ENCODE data around the gene ACTN3.
"Not testable (repeated sequence)": the region's sequence is repeated elsewhere in the genome, so short reads cannot be mapped to it uniquely, and the experiment has no call there.

Gene ACTN3

DNA sequence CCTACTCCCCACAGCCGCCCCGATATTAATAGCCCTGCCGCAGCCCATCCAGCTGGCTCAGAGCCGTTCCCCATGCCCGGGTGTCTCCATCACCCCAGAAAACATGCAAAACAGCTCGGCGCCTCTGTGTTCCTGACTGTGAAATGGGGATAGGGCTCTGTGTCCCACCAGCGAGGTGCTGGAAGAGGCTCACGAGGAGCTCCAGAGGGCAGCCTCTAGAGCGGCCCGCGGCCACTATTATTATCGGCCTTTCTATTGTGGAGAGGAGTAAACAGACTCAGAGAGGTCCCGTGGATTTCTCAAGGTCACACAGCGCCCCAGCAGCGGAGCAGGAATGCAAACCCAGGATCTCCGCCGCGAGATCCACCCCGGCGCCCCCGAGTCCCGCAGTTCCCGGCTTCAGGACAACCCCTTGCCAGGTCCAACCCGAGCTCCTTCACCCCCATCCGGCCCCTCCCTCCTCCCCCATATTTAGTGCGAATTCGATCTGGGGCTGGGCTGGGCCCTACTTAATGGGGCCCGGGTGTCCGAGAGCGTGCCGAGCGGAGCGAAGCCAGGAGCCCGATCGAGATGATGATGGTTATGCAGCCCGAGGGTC lies at the start of gene ACTN3:
Gene ACTN3, plus strand, starts transcription at position 536 of the 598 bp plus-strand sequence. Its CDS starts 35 bp downstream, at position 571.
- no peak for DNase-seq

- DNase-seq, result no peak
These were observed 49.5 kb upstream of the ACTN3 start for GRCh38 chr11:66497206-66497605.

DNA sequence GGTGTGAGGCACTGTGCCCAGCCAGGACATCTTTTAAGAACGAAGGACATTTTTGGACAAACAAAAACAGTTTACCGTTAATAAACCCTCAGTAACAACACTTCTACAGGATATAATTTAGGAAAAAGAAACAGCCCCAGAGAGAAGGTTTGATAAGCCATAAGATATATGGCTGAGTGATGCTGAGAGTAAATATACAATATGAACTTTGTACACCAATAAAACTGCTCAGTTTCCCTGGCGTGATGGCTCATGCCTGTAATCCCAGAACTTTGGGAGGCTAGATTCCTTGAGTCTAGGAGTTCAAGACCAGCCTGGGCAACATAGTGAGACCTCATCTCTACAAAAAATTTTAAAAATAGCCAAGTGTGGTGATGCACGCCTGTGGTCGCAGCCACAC lies 48.2 kb upstream of the ACTN3 start:
- no peak for DNase-seq

GRCh38 chr11:66505276-66505816 lies 41.4 kb upstream of the ACTN3 start:
- DNase-seq, result no peak

GRCh38 chr11:66509131-66509561 lies 37.6 kb upstream of the ACTN3 start:
- DNase-seq, result no peak

DNA sequence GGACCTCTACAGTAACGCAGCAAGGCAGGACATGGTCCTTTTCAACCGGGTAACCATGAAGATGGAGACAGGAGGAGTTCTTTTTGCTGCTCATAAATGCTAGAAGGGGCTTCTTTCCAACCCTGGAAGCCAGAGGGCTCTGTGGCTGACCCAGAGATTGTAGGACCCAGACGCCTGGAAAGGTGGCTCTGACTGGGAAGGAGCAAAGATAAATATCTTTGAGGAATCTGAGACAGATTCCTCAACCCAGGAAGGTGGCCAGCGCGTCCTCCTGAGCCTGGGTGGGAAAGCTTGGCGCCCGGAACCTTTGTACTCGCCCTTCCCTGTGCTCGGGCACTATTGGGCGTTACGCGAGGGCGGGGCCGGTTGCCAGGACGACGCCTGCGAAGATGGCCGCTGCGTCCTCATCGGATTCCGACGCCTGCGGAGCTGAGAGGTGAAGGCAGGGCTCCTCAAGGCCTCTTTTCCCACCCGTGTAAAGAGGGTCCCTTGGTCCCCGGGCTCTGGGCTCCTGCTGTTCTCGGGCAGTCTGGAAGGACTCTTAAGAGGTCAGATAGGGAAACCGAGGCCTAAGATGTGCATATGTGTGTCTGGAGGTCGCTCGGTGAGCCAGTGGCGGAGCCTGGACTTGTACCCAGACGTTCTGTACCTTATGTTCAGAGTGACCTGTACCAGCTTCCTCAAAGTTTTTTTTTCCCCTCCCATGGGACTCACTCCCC lies 36.3 kb upstream of the ACTN3 start, which contains the start of gene BBS1:
Gene BBS1, plus strand, starts transcription at position 365 of the 719 bp plus-strand sequence. Its CDS starts 25 bp downstream, at position 390.
- DNase-seq, result peak; percentile 45

DNA sequence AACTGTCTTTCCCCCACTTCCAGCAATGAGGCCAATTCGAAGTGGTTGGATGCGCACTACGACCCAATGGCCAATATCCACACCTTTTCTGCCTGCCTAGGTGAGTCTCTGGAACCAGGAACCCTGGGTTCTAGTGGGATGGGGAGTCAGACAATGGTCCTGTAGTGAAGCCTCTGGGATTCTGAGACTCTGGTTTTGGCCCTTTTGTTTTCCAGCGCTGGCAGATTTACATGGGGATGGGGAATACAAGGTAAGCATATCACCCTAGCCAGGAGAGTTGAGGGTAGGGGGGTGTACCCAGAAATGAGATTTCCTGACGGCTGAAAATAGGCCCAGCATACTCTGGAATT lies 35.7 kb upstream of the ACTN3 start:
- no peak for DNase-seq

GRCh38 chr11:66523611-66524010 lies 23.1 kb upstream of the ACTN3 start:
- DNase-seq, result no peak

DNA sequence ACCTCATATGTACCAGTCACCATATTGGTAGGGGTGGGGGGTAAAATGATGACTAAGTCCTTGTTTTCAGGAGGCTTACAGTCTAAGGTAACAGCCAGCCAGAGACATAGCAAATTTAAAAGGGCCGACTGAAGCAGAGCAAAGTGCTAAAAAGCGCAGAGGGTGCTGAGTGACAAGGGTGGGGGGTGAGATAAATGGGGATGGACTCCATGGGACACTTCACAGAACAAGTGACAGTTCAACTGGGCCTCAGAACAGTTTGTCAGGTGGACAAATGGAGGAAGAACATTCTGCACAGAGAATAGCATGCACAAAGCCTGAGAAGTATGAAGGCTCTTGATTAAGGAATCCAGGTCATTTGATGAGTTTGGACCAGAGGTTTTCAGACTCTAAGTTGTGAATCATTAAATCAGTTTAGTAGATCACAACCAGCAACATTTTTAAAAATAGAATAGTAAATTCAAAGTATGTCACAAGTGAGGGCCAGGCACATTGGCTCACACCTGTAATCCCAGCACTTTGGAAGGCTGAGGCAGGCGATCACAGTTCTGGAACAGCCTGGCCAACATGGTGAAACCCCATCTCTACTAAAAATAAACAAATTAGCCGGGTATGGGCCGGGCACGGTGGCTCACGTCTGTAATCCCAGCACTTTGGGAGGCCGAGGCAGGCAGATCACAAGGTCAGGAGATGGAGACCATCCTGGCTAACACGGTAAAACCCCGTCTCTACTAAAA lies 22.2 kb upstream of the ACTN3 start:
- DNase-seq, result no peak

- DNase-seq, result no peak
These were observed 17.6 kb upstream of the ACTN3 start for GRCh38 chr11:66529069-66529468.

DNA sequence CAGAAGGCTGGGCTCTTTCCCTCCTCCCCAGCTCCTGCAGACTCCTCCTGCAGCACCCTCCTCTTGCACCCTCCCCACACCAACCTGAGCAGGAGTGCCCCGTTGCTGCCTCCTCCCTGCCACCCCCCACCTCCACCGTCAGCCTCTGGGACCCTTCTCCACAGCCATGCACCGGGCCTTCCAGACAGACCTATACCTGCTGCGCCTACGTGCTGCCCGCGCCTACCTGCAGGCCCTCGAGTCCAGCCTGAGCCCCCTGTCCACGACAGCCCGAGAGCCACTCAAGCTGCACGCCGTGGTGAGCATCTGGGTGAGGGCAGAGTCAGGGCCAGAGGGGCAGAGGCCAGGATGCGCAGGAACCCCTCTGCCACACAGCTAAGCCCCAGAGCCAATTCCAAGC lies 17.0 kb upstream of the ACTN3 start:
- DNase-seq, result no peak

- no peak for DNase-seq
These were observed 15.6 kb upstream of the ACTN3 start for GRCh38 chr11:66530927-66531709.

- no peak for DNase-seq
These were observed 14.9 kb upstream of the ACTN3 start for GRCh38 chr11:66531841-66532240.

DNA sequence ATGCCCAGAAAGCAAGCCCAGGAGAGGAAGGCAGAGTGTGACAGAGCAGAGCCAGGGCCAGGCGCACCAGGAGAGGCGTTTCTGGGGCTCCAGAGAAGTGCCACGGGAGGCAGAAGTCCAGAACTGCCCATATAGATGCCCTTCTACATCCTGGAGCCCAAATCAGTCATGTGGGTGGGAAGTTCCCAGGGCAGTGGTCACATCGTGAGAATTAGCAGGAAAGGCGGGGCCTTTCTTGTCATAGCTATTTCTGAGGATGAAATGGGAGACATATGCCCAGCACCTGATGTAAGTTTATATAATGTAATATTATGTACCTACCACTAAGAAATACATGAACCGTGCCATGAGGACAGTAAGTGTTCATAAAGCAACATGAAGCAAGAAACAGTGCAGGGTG lies 13.9 kb upstream of the ACTN3 start:
- DNase-seq, result no peak

GRCh38 chr11:66539170-66539869 lies 7.4 kb upstream of the ACTN3 start:
- DNase-seq, result no peak

DNA sequence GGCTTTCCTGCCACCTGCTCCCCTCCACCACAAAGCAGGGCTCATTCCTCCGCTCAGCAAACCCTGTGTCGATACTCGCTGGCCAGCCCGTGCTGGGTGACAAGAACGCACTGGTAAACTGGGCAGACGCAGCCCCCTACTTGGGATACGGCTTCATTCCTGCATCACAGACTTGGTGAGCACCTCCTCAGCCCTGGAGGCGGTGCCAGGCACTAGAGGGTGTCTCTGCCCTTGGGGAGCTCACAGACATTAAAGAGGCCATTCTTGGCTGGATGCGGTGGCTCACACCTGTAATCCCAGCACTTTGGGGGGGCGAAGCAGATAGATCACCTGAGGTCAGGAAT lies 6.9 kb upstream of the ACTN3 start:
- DNase-seq, result no peak

DNA sequence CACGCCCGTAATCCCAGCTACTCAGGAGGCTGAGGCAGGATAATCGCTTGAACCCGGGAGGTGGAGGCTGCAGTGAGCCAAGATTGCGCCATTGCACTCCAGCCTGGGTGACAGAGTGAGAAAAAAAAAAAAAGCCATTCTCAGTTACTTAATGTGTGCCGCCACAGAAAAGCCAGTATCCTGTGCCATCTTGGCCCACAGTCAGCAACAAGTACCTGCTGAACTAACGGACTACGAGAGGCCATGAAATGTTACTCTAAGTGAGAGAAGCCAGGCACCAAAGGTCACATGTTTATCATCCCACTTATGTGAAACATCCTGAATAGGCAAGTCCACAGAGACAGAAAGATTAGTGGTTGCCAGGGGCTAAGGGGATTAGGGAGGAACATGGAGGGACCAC lies 6.1 kb upstream of the ACTN3 start:
- DNase-seq, result not testable (repeated sequence)

GRCh38 chr11:66541892-66542291 lies 4.8 kb upstream of the ACTN3 start:
- no peak for DNase-seq

- DNase-seq, result no peak
These were observed 4.3 kb upstream of the ACTN3 start for GRCh38 chr11:66542362-66542761.

DNA sequence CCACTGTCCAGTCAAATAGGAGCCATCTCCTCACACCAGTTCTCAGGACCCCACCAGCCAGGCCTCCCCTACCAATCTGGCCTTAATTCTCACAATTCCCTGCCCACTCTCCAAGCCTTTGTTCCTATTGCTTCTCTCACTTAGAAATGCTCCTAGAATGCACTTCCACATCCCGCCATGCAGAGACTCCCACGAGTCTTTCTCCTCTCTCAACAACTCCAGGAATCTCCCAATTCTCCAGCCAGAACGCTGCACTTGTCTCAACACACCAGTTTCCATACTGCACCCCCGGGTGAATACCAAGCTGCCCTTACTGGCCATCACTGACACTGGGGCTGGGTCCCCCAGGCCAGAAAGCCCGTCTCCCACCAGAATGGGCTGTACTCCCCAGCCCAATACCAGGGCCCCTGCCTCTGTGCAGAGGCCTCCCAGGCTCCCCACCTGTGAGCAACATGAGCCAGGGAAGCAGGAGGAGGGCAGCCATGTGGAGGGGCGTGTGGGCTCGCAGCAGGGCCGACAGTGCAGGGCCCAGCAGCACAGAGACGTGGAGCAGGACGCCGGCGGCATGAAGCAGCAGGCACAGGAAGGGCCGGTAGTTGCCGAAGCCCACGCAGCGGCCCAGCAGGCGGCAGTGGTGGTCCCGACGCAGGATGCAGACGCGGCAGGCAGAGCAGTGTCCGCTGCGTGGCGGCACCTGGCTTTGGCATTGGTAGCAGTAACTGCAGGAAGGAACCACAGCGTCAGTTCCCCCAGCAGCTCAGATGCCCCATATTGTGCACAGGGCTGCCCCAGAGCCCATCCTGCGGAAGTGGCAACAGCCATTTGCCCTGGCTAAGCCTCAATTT lies 3.2 kb upstream of the ACTN3 start:
- no peak for DNase-seq

DNA sequence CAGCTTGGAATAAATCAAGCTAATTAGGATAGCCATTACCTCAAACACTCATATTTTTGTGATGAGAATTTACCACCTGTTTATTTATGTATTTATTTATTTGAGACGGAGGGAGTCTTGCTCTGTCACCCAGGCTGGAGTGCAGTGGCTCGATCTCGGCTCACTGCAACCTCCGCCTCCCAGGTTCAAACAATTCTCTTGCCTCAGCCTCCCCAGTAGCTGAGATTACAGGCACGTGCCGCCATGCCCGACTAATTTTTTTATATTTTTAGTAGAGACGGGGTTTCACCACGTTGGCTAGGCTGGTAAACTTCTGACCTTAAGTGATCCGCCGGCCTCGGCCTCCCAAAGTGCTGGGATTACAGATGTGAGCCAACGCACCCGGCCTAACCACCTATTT lies 1.8 kb upstream of the ACTN3 start:
- not testable (repeated sequence) for DNase-seq

Measured in NCI-H1417 treated with DMSO at 0.1 percent for 48 hours (cell line).